Neuronal stem cell (in vitro differentiated cells): ENCODE results near the gene ETV2.
A peak's percentile ranks its signal among the peaks of the same experiment; 100 is the strongest.

Experiments
- DNase-seq: peaks from one replicate; pipeline ENCODE4 v3.0.0-alpha.2; 2013; ENCODE audit warnings: low spot score
- H2AFZ ChIP-seq: one replicate; pipeline ENCODE4 v1.6.1; 2013; ENCODE audit warnings: mild to moderate bottlenecking, low read length, inconsistent platforms
- H2AK5ac ChIP-seq: 2 replicates; pipeline ENCODE4 v1.6.1; 2013; ENCODE audit warnings: low read depth, mild to moderate bottlenecking, inconsistent platforms, low read length, moderate library complexity, mixed read lengths
- H2BK120ac ChIP-seq: 2 replicates; pipeline ENCODE4 v1.6.1; 2013; ENCODE audit warnings: low read depth, mild to moderate bottlenecking, inconsistent platforms, low read length, moderate library complexity, mixed read lengths
- H2BK12ac ChIP-seq: one replicate; pipeline ENCODE4 v1.6.1; 2013; ENCODE audit warnings: low read length, inconsistent platforms
- H2BK15ac ChIP-seq: 2 replicates; pipeline ENCODE4 v1.6.1; 2013; ENCODE audit warnings: mild to moderate bottlenecking, low read length, inconsistent platforms, mixed read lengths
- H2BK5ac ChIP-seq: one replicate; pipeline ENCODE4 v1.6.1; 2013; ENCODE audit warnings: inconsistent platforms, mild to moderate bottlenecking, low read length, moderate library complexity
- H3K14ac ChIP-seq: one replicate; pipeline ENCODE4 v1.6.1; 2013; ENCODE audit warnings: low read length, inconsistent platforms
- H3K18ac ChIP-seq: 2 replicates; pipeline ENCODE4 v1.6.1; 2013; ENCODE audit warnings: low read length, inconsistent platforms
- H3K23ac ChIP-seq: 2 replicates; pipeline ENCODE4 v1.6.1; 2013; ENCODE audit warnings: low read depth, mild to moderate bottlenecking, mixed read lengths, low read length, inconsistent platforms; ENCODE audit not compliant: poor library complexity
- H3K27ac ChIP-seq: replicated peaks from 3 replicates; pipeline ENCODE4 v1.5.1; 2013; ENCODE audit warnings: low read length, inconsistent platforms
- H3K27me3 ChIP-seq, 3 experiments: 2 replicates each; pipeline ENCODE4 v1.6.1; 2013; ENCODE audit warnings: low read length in 3 of 3, mild to moderate bottlenecking in 2 of 3, inconsistent platforms in 1 of 3, low read depth in 1 of 3, mixed read lengths in 1 of 3, moderate library complexity in 1 of 3; ENCODE audit not compliant: control insufficient read depth in 3 of 3, insufficient read depth in 3 of 3
- H3K36me3 ChIP-seq, 2 donors: replicated peaks in 1 of 2; 2 replicates each; pipeline ENCODE4 v1.6.1; 2013; ENCODE audit warnings: low read length in 2 of 2; ENCODE audit not compliant: control insufficient read depth in 2 of 2, insufficient read depth in 2 of 2
- H3K4ac ChIP-seq: 2 replicates; pipeline ENCODE4 v1.6.1; 2013; ENCODE audit warnings: inconsistent platforms, mild to moderate bottlenecking, low read length, moderate library complexity
- H3K4me1 ChIP-seq, 2 donors: 1 replicate in 1 of 2; 2 replicates in 1 of 2; pipeline ENCODE4 v1.6.1; 2013; ENCODE audit warnings: low read length in 2 of 2, low read depth in 1 of 2; ENCODE audit not compliant: control insufficient read depth in 2 of 2, insufficient read depth in 1 of 2
- H3K4me2 ChIP-seq: one replicate; pipeline ENCODE4 v1.6.1; 2013; ENCODE audit warnings: mild to moderate bottlenecking, low read length, inconsistent platforms; ENCODE audit not compliant: insufficient read depth, poor library complexity, severe bottlenecking
- H3K4me3 ChIP-seq, 2 donors: 2 replicates each; pipeline ENCODE4 v1.5.1; 2013; ENCODE audit warnings: low read length in 2 of 2, mild to moderate bottlenecking in 2 of 2, inconsistent platforms in 1 of 2, moderate library complexity in 1 of 2
- H3K79me1 ChIP-seq: one replicate; pipeline ENCODE4 v1.6.1; 2013; ENCODE audit warnings: low read depth, mild to moderate bottlenecking, inconsistent platforms, low read length, moderate library complexity
- H3K9ac ChIP-seq: one replicate; pipeline ENCODE4 v1.6.1; 2013; ENCODE audit warnings: mild to moderate bottlenecking, low read depth, low read length, inconsistent platforms; ENCODE audit not compliant: poor library complexity
- H3K9me3 ChIP-seq, 2 donors: replicated peaks in 1 of 2; 2 replicates each; pipeline versions ENCODE3 to v1.6.1; 2013; ENCODE audit warnings: low read length in 2 of 2, mild to moderate bottlenecking in 2 of 2, inconsistent platforms in 1 of 2, low read depth in 1 of 2, mixed read lengths in 1 of 2, moderate library complexity in 1 of 2; ENCODE audit not compliant: control insufficient read depth in 2 of 2, insufficient read depth in 1 of 2
- H4K8ac ChIP-seq: one replicate; pipeline ENCODE4 v1.6.1; 2013; ENCODE audit warnings: low read depth, mild to moderate bottlenecking, inconsistent platforms, low read length, moderate library complexity
- H4K91ac ChIP-seq: one replicate; pipeline ENCODE4 v1.6.1; 2013; ENCODE audit warnings: low read length, low read depth, mild to moderate bottlenecking, inconsistent platforms; ENCODE audit not compliant: poor library complexity
- WGBS, 2 donors: extraction: QIAGEN DNeasy Blood & Tissue Kit; methylation state at CpG; one replicate each; pipeline ENCODE4 v1.1.7; 2013; ENCODE audit warnings: missing lambda C conversion rate in 2 of 2, mixed read lengths in 1 of 2; ENCODE audit not compliant: insufficient read length in 2 of 2, insufficient replicate concordance in 1 of 2; ENCODE audit errors: extremely low coverage in 2 of 2; 5-methylcytosine and 5-hydroxymethylcytosine counted together

ETV2 gene

GRCh38 chr19:35639863-35640262, 1.7 kb upstream of the ETV2 start:
- WGBS, 2 donors: no CpG with 5 or more reads among the region's 8 CpGs
- no peak overlapping the region for H3K18ac ChIP-seq

GRCh38 chr19:35642312-35642711, 767 bp downstream of the ETV2 start:
- peak overlapping the region; percentile 74 for H2BK15ac ChIP-seq
- H2BK12ac ChIP-seq: peak overlapping the region; percentile 91
- no peaks in the 10 kb centered on the region for H3K79me1 ChIP-seq
- peak overlapping the region; percentile 87 for H3K18ac ChIP-seq
- H3K4me1 ChIP-seq: peaks cover 22 to 30% of the 10 kb centered on the region in 2 donors
- no peak overlapping the region for H2AFZ ChIP-seq
- WGBS, 2 donors: no CpG with 5 or more reads among the region's 10 CpGs
- H3K9ac ChIP-seq: peak overlapping the region; percentile 36
- peak overlapping the region in 1 of 2 donors; percentile 64 for H3K4me3 ChIP-seq
- peak overlapping the region; percentile 100 for H2AK5ac ChIP-seq
- peak overlapping the region; percentile 40 for H3K27ac ChIP-seq
- H3K4me2 ChIP-seq: peak overlapping the region; percentile 44
- no peak for DNase-seq
- H2BK120ac ChIP-seq: peak overlapping the region; percentile 89
- no peak overlapping the region for H3K4ac ChIP-seq
- no peak overlapping the region for H3K14ac ChIP-seq
- no peaks in the 10 kb centered on the region for H3K9me3 ChIP-seq
- H4K91ac ChIP-seq: no peak overlapping the region
- H3K27me3 ChIP-seq: peaks cover 0 to 6% (median 0%) of the 10 kb centered on the region in 3 experiments
- H2BK5ac ChIP-seq: peak overlapping the region; percentile 89
- H3K36me3 ChIP-seq: peaks cover 6 to 13% of the 10 kb centered on the region in 2 donors
- peak overlapping the region; percentile 27 for H4K8ac ChIP-seq
- peak overlapping the region; percentile 11 for H3K23ac ChIP-seq

More at GRCh38 chr19:35639863-35640262, 1.7 kb upstream of the ETV2 start:
- Histone ChIP-seq H2BK12ac (no peak overlapping the region), H3K27ac (peak overlapping the region; percentile 9), H2AK5ac (peak overlapping the region; percentile 23), H3K4me3 (no peak overlapping the region), H3K36me3 (peaks cover 17 to 38% of the 10 kb centered on the region in 2 donors), H3K23ac (no peak overlapping the region), H2BK5ac (no peak overlapping the region), H3K4me1 (peaks cover 20 to 26% of the 10 kb centered on the region in 2 donors), H4K91ac (no peak overlapping the region), H2BK120ac (no peak overlapping the region), H3K4me2 (no peak overlapping the region), H3K4ac (no peak overlapping the region), H2AFZ (no peak overlapping the region), H3K9ac (no peak overlapping the region), H3K14ac (no peak overlapping the region), H4K8ac (no peak overlapping the region), H3K9me3 (no peaks in the 10 kb centered on the region), H3K27me3 (peaks cover 0 to 2% (median 0%) of the 10 kb centered on the region in 3 experiments), H3K79me1 (no peaks in the 10 kb centered on the region), H2BK15ac (no peak overlapping the region)
- DNase-seq: no peak

GRCh38 chr19:35642798-35643254, 1.3 kb downstream of the ETV2 start:
- Histone ChIP-seq H3K27me3 (peaks cover 0 to 6% (median 0%) of the 10 kb centered on the region in 3 experiments), H3K23ac (peak overlapping the region; percentile 98), H3K4me3 (peak overlapping the region; percentile 64 to 84), H3K4me2 (peak overlapping the region; percentile 80), H3K4me1 (peaks cover 22 to 30% of the 10 kb centered on the region in 2 donors), H2BK120ac (no peak overlapping the region), H3K79me1 (no peaks in the 10 kb centered on the region), H3K9ac (no peak overlapping the region), H3K36me3 (peaks cover 1 to 8% of the 10 kb centered on the region in 2 donors), H3K18ac (peak overlapping the region; percentile 93), H3K4ac (no peak overlapping the region), H4K91ac (no peak overlapping the region), H3K9me3 (no peaks in the 10 kb centered on the region), H2AFZ (peak overlapping the region; percentile 99), H2BK15ac (peak overlapping the region; percentile 74), H2BK5ac (peak overlapping the region; percentile 89), H3K27ac (peak overlapping the region; percentile 83), H2BK12ac (no peak overlapping the region), H3K14ac (no peak overlapping the region), H2AK5ac (peak overlapping the region; percentile 100), H4K8ac (no peak overlapping the region)
- no peak for DNase-seq
- whole genome bisulfite sequencing, 2 donors: no CpG with 5 or more reads among the region's 15 CpGs

GRCh38 chr19:35643255-35644205, 2.0 kb downstream of the ETV2 start:
- H4K91ac ChIP-seq: no peak overlapping the region
- peak; percentile 87 for DNase-seq

More at GRCh38 chr19:35643255-35644205, 2.0 kb downstream of the ETV2 start:
- Histone ChIP-seq H3K27me3 (peaks cover 0 to 6% (median 0%) of the 10 kb centered on the region in 3 experiments), H3K36me3 (peaks cover 0 to 1% of the 10 kb centered on the region in 2 donors), H3K9me3 (no peaks in the 10 kb centered on the region), H3K4me2 (peak overlapping the region; percentile 98), H2BK5ac (peak overlapping the region; percentile 89), H4K8ac (no peak overlapping the region), H3K79me1 (no peaks in the 10 kb centered on the region), H2AFZ (peak overlapping the region; percentile 99), H2BK120ac (no peak overlapping the region), H2BK15ac (peak overlapping the region; percentile 74), H2BK12ac (no peak overlapping the region), H3K4me3 (peak overlapping the region; percentile 64 to 84), H3K4ac (no peak overlapping the region), H3K27ac (peak overlapping the region; percentile 83), H3K4me1 (peaks cover 22 to 30% of the 10 kb centered on the region in 2 donors), H3K23ac (peak overlapping the region; percentile 98), H3K18ac (peak overlapping the region; percentile 93), H3K9ac (peak overlapping the region; percentile 78), H3K14ac (peak overlapping the region; percentile 89), H2AK5ac (peak overlapping the region; percentile 100)
- no CpG with 5 or more reads among the region's 69 CpGs for WGBS, 2 donors
